Neural progenitor cell (in vitro differentiated cells): ENCODE data around the gene PSME2. TPM values are rescaled to one million over a fixed set of nuclear protein-coding genes. Genes with fewer than 3 reads are reported as not detected.

Experiments used
- DNase-seq: peaks from one replicate; pipeline ENCODE4 v3.0.0-alpha.2; 2016; ENCODE audit warnings: low spot score
- H2AFZ ChIP-seq: fragments of 200-600 bp; sonication (generic); replicated peaks from 2 replicates; pipeline ENCODE4 v1.6.1; 2016; ENCODE audit warnings: antibody characterized with exemption
- H3F3A ChIP-seq: fragments of 200-600 bp; sonication (generic); 2 replicates; pipeline ENCODE4 v1.6.1; 2016; ENCODE audit warnings: antibody characterized with exemption, low read depth
- H3K27ac ChIP-seq: fragments of 200-600 bp; sonication (generic); 2 replicates; pipeline ENCODE4 v1.5.1; 2016; ENCODE audit warnings: mild to moderate bottlenecking
- H3K27me3 ChIP-seq: fragments of 200-600 bp; sonication (generic); 2 replicates; pipeline ENCODE4 v1.6.1; 2016; ENCODE audit warnings: mild to moderate bottlenecking, moderate library complexity
- H3K36me3 ChIP-seq: fragments of 200-600 bp; sonication (generic); 2 replicates; pipeline ENCODE4 v1.5.1; 2016
- H3K4me1 ChIP-seq: fragments of 200-600 bp; sonication (generic); 2 replicates; pipeline ENCODE4 v1.6.1; 2016; ENCODE audit warnings: mixed run types
- H3K4me2 ChIP-seq: fragments of 200-600 bp; sonication (generic); 2 replicates; pipeline ENCODE4 v1.6.1; 2016
- H3K4me3 ChIP-seq: fragments of 200-600 bp; sonication (generic); 2 replicates; pipeline ENCODE4 v1.5.1; 2016
- H3K79me2 ChIP-seq: fragments of 200-600 bp; sonication (generic); 2 replicates; pipeline ENCODE4 v1.6.1; 2016; ENCODE audit warnings: low read depth
- H3K9ac ChIP-seq: fragments of 200-600 bp; sonication (generic); 2 replicates; pipeline ENCODE4 v1.6.1; 2016
- H3K9me3 ChIP-seq: fragments of 200-600 bp; sonication (generic); 2 replicates; pipeline ENCODE4 v1.5.1; 2016; ENCODE audit warnings: low read depth
- H4K20me1 ChIP-seq: fragments of 200-600 bp; sonication (generic); 2 replicates; pipeline ENCODE4 v1.6.1; 2016; ENCODE audit warnings: low read depth
- H3K27ac Mint-ChIP-seq: 3 replicates; pipeline ENCODE4 v1.8.0; 2021; ENCODE audit warnings: mixed read lengths
- H3K27me3 Mint-ChIP-seq: 2 replicates; pipeline ENCODE4 v1.8.0; 2022; ENCODE audit warnings: low read depth, mild to moderate bottlenecking, inconsistent platforms, moderate library complexity, mixed read lengths; ENCODE audit not compliant: insufficient read depth
- H3K36me3 Mint-ChIP-seq: 3 replicates; pipeline ENCODE4 v1.8.0; 2021; ENCODE audit warnings: mixed read lengths
- H3K4me1 Mint-ChIP-seq: 3 replicates; pipeline ENCODE4 v1.8.0; 2021; ENCODE audit warnings: mixed read lengths
- H3K4me3 Mint-ChIP-seq: 3 replicates; pipeline ENCODE4 v1.8.0; 2021; ENCODE audit warnings: mild to moderate bottlenecking, moderate library complexity, mixed read lengths
- H3K9me3 Mint-ChIP-seq: 3 replicates; pipeline ENCODE4 v1.8.0; 2020; ENCODE audit warnings: mixed read lengths
- CTCF ChIP-seq: fragments of 200-600 bp; sonication (generic); IDR thresholded peaks from 2 replicates; pipeline ENCODE4 v1.5.1; 2017; ENCODE audit warnings: antibody characterized with exemption, mild to moderate bottlenecking
- EZH2 ChIP-seq: fragments of 200-600 bp; sonication (generic); IDR thresholded peaks from 2 replicates; pipeline ENCODE4 v1.6.1; 2017; ENCODE audit warnings: antibody characterized with exemption, mild to moderate bottlenecking, moderate library complexity
- EZH2phosphoT487 ChIP-seq: fragments of 200-600 bp; sonication (generic); IDR thresholded peaks from 2 replicates; pipeline ENCODE4 v1.6.1; 2017; ENCODE audit warnings: antibody characterized with exemption
- total RNA-seq: library from RNA; depleted of rRNA; stranded (reverse); fragments of >200 nt; gene quantifications from 2 replicates; pipeline ENCODE4 v1.2.3, GENCODE V29; 2015; ENCODE audit warnings: low replicate concordance

The PSME2 gene
- total RNA-seq, 1 donor from 2014 or later, result 43.5 TPM

GRCh38 chr14:24098229-24098926 lies 48.0 kb downstream of the PSME2 start:
- DNase-seq, result no peak
- H2AFZ ChIP-seq, result no peak overlapping the region
- H4K20me1 ChIP-seq, result no peaks in the 10 kb centered on the region
- Mint-ChIP-seq H3K9me3 (no peaks in the 10 kb centered on the region), H3K27ac (no peak overlapping the region), H3K4me3 (no peak overlapping the region), H3K4me1 (peaks cover 16% of the 10 kb centered on the region), H3K36me3 (no peaks in the 10 kb centered on the region), H3K27me3 (peaks cover 14% of the 10 kb centered on the region)
- H3K4me1 ChIP-seq, result peaks cover 10% of the 10 kb centered on the region
- peaks cover 17% of the 10 kb centered on the region for H3F3A ChIP-seq
- H3K36me3 ChIP-seq, result no peaks in the 10 kb centered on the region
- no peaks in the 10 kb centered on the region for H3K9me3 ChIP-seq
- H3K27me3 ChIP-seq, result no peaks in the 10 kb centered on the region
- H3K4me3 ChIP-seq, result no peak overlapping the region
- no peak overlapping the region for H3K27ac ChIP-seq
- no peak for TF ChIP-seq EZH2
- TF ChIP-seq CTCF, result no peak
- TF ChIP-seq EZH2phosphoT487, result no peak
- no peak overlapping the region for H3K4me2 ChIP-seq
- H3K9ac ChIP-seq, result no peak overlapping the region
- no peaks in the 10 kb centered on the region for H3K79me2 ChIP-seq

- Mint-ChIP-seq H3K27ac (no peak overlapping the region), H3K4me1 (peaks cover 22% of the 10 kb centered on the region), H3K27me3 (peaks cover 10% of the 10 kb centered on the region), H3K9me3 (no peaks in the 10 kb centered on the region), H3K36me3 (no peaks in the 10 kb centered on the region), H3K4me3 (peak overlapping the region; percentile 30)
- Histone ChIP-seq H3K9ac (no peak overlapping the region), H3K36me3 (no peaks in the 10 kb centered on the region), H3K4me3 (no peak overlapping the region), H4K20me1 (no peaks in the 10 kb centered on the region), H2AFZ (no peak overlapping the region), H3K9me3 (no peaks in the 10 kb centered on the region), H3K4me1 (peaks cover 10% of the 10 kb centered on the region), H3K79me2 (no peaks in the 10 kb centered on the region), H3K4me2 (no peak overlapping the region), H3F3A (peaks cover 24% of the 10 kb centered on the region), H3K27ac (no peak overlapping the region), H3K27me3 (no peaks in the 10 kb centered on the region)
- no peak for TF ChIP-seq CTCF
- TF ChIP-seq EZH2phosphoT487, result no peak
- TF ChIP-seq EZH2, result no peak
- no peak for DNase-seq
Measured at GRCh38 chr14:24096545-24097181, 49.7 kb downstream of the PSME2 start.

GRCh38 chr14:24095271-24096068 lies 50.9 kb downstream of the PSME2 start:
- DNase-seq, result peak; percentile 61
- Histone ChIP-seq H3K27ac (no peak overlapping the region), H3K4me2 (peak overlapping the region; percentile 94), H3K9me3 (no peaks in the 10 kb centered on the region), H3K79me2 (no peaks in the 10 kb centered on the region), H3F3A (peaks cover 24% of the 10 kb centered on the region), H3K27me3 (no peaks in the 10 kb centered on the region), H3K9ac (no peak overlapping the region), H4K20me1 (no peaks in the 10 kb centered on the region), H3K4me1 (peaks cover 10% of the 10 kb centered on the region), H3K4me3 (peak overlapping the region; percentile 81), H3K36me3 (no peaks in the 10 kb centered on the region), H2AFZ (no peak overlapping the region)
- peaks cover 8% of the 10 kb centered on the region for H3K27me3 Mint-ChIP-seq
- H3K4me3 Mint-ChIP-seq, result peak overlapping the region; percentile 95
- H3K4me1 Mint-ChIP-seq, result peaks cover 25% of the 10 kb centered on the region
- no peak for TF ChIP-seq CTCF
- no peak for TF ChIP-seq EZH2phosphoT487
- TF ChIP-seq EZH2, result no peak
- H3K36me3 Mint-ChIP-seq, result no peaks in the 10 kb centered on the region
- peak overlapping the region; percentile 74 for H3K27ac Mint-ChIP-seq
- H3K9me3 Mint-ChIP-seq, result no peaks in the 10 kb centered on the region
